GM12878 (cell line): Measurements from ENCODE around the gene GPR61. TPM values are rescaled to one million over a fixed set of nuclear protein-coding genes. Genes with fewer than 3 reads are reported as not detected.

Experiments
- ATAC-seq: fragments of 200-7000 bp; cut with Tn5 transposase; 3 replicates; pipeline ENCODE4 v1.9.1; 2020; ENCODE audit warnings: mild to moderate bottlenecking, moderate library complexity
- BruUV-seq: library from RNA; stranded (reverse); fragments of 400-500 nt; replicated peaks from 2 replicates; lab custom pipeline; 2021; lab: Mats Ljungman, UMichigan
- CTCF ChIA-PET: fragments of 300-600 bp; sonication (Branson Sonifier 250); formaldehyde crosslinking; extraction: SDS; loops from one replicate; lab custom pipeline; 2021; ENCODE audit warnings: inconsistent platforms; lab: Yijun Ruan, JAX
- POLR2A ChIA-PET: fragments of 350-600 bp; formaldehyde crosslinking; extraction: SDS; loops from one replicate; lab custom pipeline; 2021; ENCODE audit warnings: inconsistent platforms; lab: Charles Lee
- RAD21 ChIA-PET: fragments of 300-600 bp; sonication (Branson Sonifier 250); formaldehyde crosslinking; loops from one replicate; lab custom pipeline; 2023; ENCODE audit warnings: antibody characterized with exemption; ENCODE audit not compliant: unreplicated experiment; lab: Charles Lee
- SMC1A ChIA-PET: fragments of 300-600 bp; sonication (Branson Sonifier 250); formaldehyde crosslinking; loops from one replicate; lab custom pipeline; 2023; ENCODE audit not compliant: unreplicated experiment, uncharacterized antibody; lab: Charles Lee
- DNase-seq: peaks from one replicate; pipeline ENCODE4 v3.0.0-alpha.2; 2011; ENCODE audit warnings: low read depth, low spot score
- FAIRE-seq: peaks from 3 replicates; lab custom pipeline; 2011; peaks lifted over from hg19 to GRCh38; lab: Jason Lieb, UNC
- H2AFZ ChIP-seq: 2 replicates; pipeline ENCODE4 v1.6.0; 2011; ENCODE audit warnings: low read depth, low read length, control low read depth; ENCODE audit not compliant: control insufficient read depth
- H3K27ac ChIP-seq: 2 replicates; pipeline ENCODE4 v1.5.1; 2011; ENCODE audit warnings: control low read depth; ENCODE audit not compliant: control insufficient read depth, insufficient read depth
- H3K27me3 ChIP-seq, 2 experiments: replicated peaks in 1 of 2; 2 replicates each; pipeline versions ENCODE4 v1.6.0 to v1.6.1; 2011; ENCODE audit warnings: low read length in 1 of 2; ENCODE audit not compliant: control insufficient read depth in 2 of 2, insufficient read depth in 2 of 2
- H3K36me3 ChIP-seq, 2 experiments: 2 replicates each; pipeline ENCODE4 v1.5.1; 2011; ENCODE audit warnings: low read length in 1 of 2; ENCODE audit not compliant: control insufficient read depth in 2 of 2, insufficient read depth in 2 of 2
- H3K4me1 ChIP-seq: 2 replicates; pipeline ENCODE4 v1.6.1; 2011; ENCODE audit warnings: mild to moderate bottlenecking, low read length, moderate library complexity, mixed read lengths; ENCODE audit not compliant: control insufficient read depth, insufficient read depth
- H3K4me2 ChIP-seq: 2 replicates; pipeline ENCODE4 v1.6.0; 2011; ENCODE audit warnings: control low read depth; ENCODE audit not compliant: control insufficient read depth, insufficient read depth
- H3K4me3 ChIP-seq: fragments of 200-600 bp; sonication (generic); 2 replicates; pipeline ENCODE4 v1.5.1; 2016
- H3K79me2 ChIP-seq: 2 replicates; pipeline ENCODE4 v1.6.0; 2011; ENCODE audit warnings: low read length; ENCODE audit not compliant: control insufficient read depth, insufficient read depth
- H3K9ac ChIP-seq: 2 replicates; pipeline ENCODE4 v1.8.0; 2011; ENCODE audit warnings: low read length, control low read depth, mixed read lengths; ENCODE audit not compliant: control insufficient read depth, insufficient read depth
- H3K9me3 ChIP-seq: replicated peaks from 3 replicates; pipeline ENCODE4 v1.5.1; 2011; ENCODE audit warnings: mild to moderate bottlenecking, low read length; ENCODE audit not compliant: control insufficient read depth, insufficient read depth
- H4K20me1 ChIP-seq: 2 replicates; pipeline ENCODE4 v1.6.0; 2011; ENCODE audit not compliant: control insufficient read depth, insufficient read depth
- CEBPB ChIP-seq, 2 experiments: fragments of 150-350 bp in 1 of 2; IDR thresholded peaks; 2 replicates each; pipeline ENCODE4 v1.6.1; 2012 to 2014; ENCODE audit warnings: low read depth in 2 of 2, low read length in 2 of 2, borderline replicate concordance in 1 of 2, inconsistent platforms in 1 of 2
- DPF2 ChIP-seq: fragments of 450-650 bp; IDR thresholded peaks from 2 replicates; pipeline ENCODE4 v1.6.1; 2017; ENCODE audit warnings: mild to moderate bottlenecking
- IRF4 ChIP-seq: IDR thresholded peaks from 2 replicates; pipeline ENCODE4 v1.6.1; 2011; ENCODE audit warnings: low read depth, low read length
- MTA2 ChIP-seq: fragments of 450-650 bp; IDR thresholded peaks from 2 replicates; pipeline ENCODE4 v1.6.1; 2016; ENCODE audit warnings: low read depth, mild to moderate bottlenecking, moderate library complexity
- NBN ChIP-seq: fragments of 450-650 bp; IDR thresholded peaks from 2 replicates; pipeline ENCODE4 v1.6.1; 2016
- PKNOX1 ChIP-seq: fragments of 450-650 bp; IDR thresholded peaks from 2 replicates; pipeline ENCODE4 v1.6.1; 2016; ENCODE audit warnings: mild to moderate bottlenecking
- SMAD1 ChIP-seq: fragments of 450-650 bp; IDR thresholded peaks from 2 replicates; pipeline ENCODE4 v1.6.1; 2018; ENCODE audit warnings: mild to moderate bottlenecking, low read depth; ENCODE audit not compliant: partially characterized antibody
- SP1 ChIP-seq: IDR thresholded peaks from one replicate; pipeline ENCODE4 v1.6.1; 2011; ENCODE audit warnings: low read depth, low read length
- SREBF1 ChIP-seq: IDR thresholded peaks from 2 replicates; pipeline ENCODE4 v1.6.1; 2012; ENCODE audit warnings: mild to moderate bottlenecking, low read length
- WRNIP1 ChIP-seq: IDR thresholded peaks from 2 replicates; pipeline ENCODE4 v1.6.1; 2011; ENCODE audit warnings: low read depth, low read length, improper control_type of control experiment, borderline replicate concordance
- ZNF207 ChIP-seq: fragments of 450-650 bp; IDR thresholded peaks from 2 replicates; pipeline ENCODE4 v1.6.1; 2014; ENCODE audit warnings: antibody characterized with exemption, mild to moderate bottlenecking, borderline replicate concordance
- WGBS: methylation state at CpG from one replicate; pipeline ENCODE4 v1.1.6; 2016; ENCODE audit warnings: low lambda C conversion rate; ENCODE audit not compliant: insufficient replicate concordance, insufficient coverage; ENCODE audit errors: missing lambda C conversion rate; 5-methylcytosine and 5-hydroxymethylcytosine counted together
- in situ Hi-C: fragments of 300-500 bp; cut with MboI; formaldehyde crosslinking; loops from 9 replicates; pipeline ENCODE4 v1.14.3; 2018; ENCODE audit warnings: mixed read lengths
- intact Hi-C: fragments of 100-400 bp; cut with micrococcal nuclease; formaldehyde crosslinking; loops from one replicate; pipeline ENCODE4 v1.14.2; 2022; ENCODE audit not compliant: unreplicated experiment
- polyA plus RNA-seq, 11 experiments: library from polyadenylated mRNA; depleted of rRNA in 4 of 11; unstranded in 6 of 11; stranded (reverse) in 5 of 11; fragments of >200 nt; fragmentation: Nextera tagmentation in 4 of 11; fragmentation: Illumina TruSeq in 1 of 11; extraction: Ambion mirVana in 4 of 11; extraction: Trizol in 1 of 11; gene quantifications; 1 replicate in 1 of 11; 2 replicates in 10 of 11; pipeline versions ENCODE4 v1.2.1 to v1.2.3, GENCODE V29; 2011 to 2016; ENCODE audit warnings: inconsistent platforms in 2 of 11, missing spikeins in 2 of 11, low read depth in 1 of 11
- total RNA-seq, 4 experiments: library from RNA; depleted of rRNA in 3 of 4; stranded (reverse); fragments of >200 nt in 3 of 4; fragmentation: Illumina TruSeq in 1 of 4; extraction: Trizol in 1 of 4; gene quantifications; 2 replicates each; pipeline versions ENCODE4 v1.2.1 to v1.2.3, GENCODE V29; 2013 to 2021

The GPR61 gene
- total and polyA plus RNA-seq, 10 of the 15 experiments (the other 5 are each of a cell fraction or from before 2014, with no cell fraction given), result 0.19 to 1.1 (median 0.35) TPM; not detected in 2

- Histone ChIP-seq H3K27ac (no peak overlapping the region), H4K20me1 (peaks cover 4% of the 10 kb centered on the region; the same call in 1 of the 2 replicates), H3K4me1 (no peaks in the 10 kb centered on the region), H3K4me3 (no peak overlapping the region), H2AFZ (no peak overlapping the region), H3K36me3 (peaks cover 0 to 11% of the 10 kb centered on the region in 2 experiments; a peak in 1 of 4 replicates), H3K9ac (no peak overlapping the region), H3K79me2 (no peaks in the 10 kb centered on the region), H3K4me2 (no peak overlapping the region), H3K27me3 (no peaks in the 10 kb centered on the region), H3K9me3 (no peaks in the 10 kb centered on the region)
- in situ Hi-C loops, result no loop called here
- ChIA-PET CTCF (interaction anchor here (1.3 to 26.7 kb wide), 3 partner anchors 9 to 28 kb away, joined by 3 to 1280 read pairs (median 240); partner anchors contain the start of genes CYB561D1 and GPR61), RAD21 (interaction anchor here (5.7 kb wide), 1 partner anchor 26 kb away, joined by 47 read pairs; no protein-coding TSS in a partner anchor), POLR2A (interaction anchor here (0.8 to 1.1 kb wide), 3 partner anchors 15 to 67 kb away, joined by 3 to 5 read pairs (median 4); no protein-coding TSS in a partner anchor), SMC1A (interaction anchor here (0.8 to 15.8 kb wide), 4 partner anchors 9 to 24 kb away, joined by 3 to 205 read pairs (median 3); no protein-coding TSS in a partner anchor)
- FAIRE-seq (no peak), ATAC-seq (no peak), DNase-seq (no peak)
- intact Hi-C loops, result no loop called here
- TF ChIP-seq PKNOX1, result no peak
- no peak for TF ChIP-seq CEBPB (IDR thresholded peaks at IDR 0.05; ENCODE audit: borderline replicate concordance in 1 of 2, low read depth in 2 of 2, low read length in 2 of 2)
- no peak for TF ChIP-seq DPF2
- TF ChIP-seq IRF4, result no peak
- no peak for TF ChIP-seq SP1
- TF ChIP-seq MTA2, result no peak
- TF ChIP-seq NBN, result no peak
- no peak for TF ChIP-seq ZNF207
- no peak for TF ChIP-seq SREBF1
- no peak for TF ChIP-seq WRNIP1
- no peak for TF ChIP-seq SMAD1
- no TSS peak for BruUV-seq
- 60% methylated on average over 5 of the region's 5 CpGs for WGBS
Observed at GRCh38 chr1:109503935-109504334, 35.7 kb upstream of the GPR61 start.
